Measurements from ENCODE around the gene ADAMTSL4.
"Not testable (repeated sequence)": the region's sequence is repeated elsewhere in the genome, so short reads cannot be mapped to it uniquely, and the experiment has no call there.

Gene ADAMTSL4

DNA sequence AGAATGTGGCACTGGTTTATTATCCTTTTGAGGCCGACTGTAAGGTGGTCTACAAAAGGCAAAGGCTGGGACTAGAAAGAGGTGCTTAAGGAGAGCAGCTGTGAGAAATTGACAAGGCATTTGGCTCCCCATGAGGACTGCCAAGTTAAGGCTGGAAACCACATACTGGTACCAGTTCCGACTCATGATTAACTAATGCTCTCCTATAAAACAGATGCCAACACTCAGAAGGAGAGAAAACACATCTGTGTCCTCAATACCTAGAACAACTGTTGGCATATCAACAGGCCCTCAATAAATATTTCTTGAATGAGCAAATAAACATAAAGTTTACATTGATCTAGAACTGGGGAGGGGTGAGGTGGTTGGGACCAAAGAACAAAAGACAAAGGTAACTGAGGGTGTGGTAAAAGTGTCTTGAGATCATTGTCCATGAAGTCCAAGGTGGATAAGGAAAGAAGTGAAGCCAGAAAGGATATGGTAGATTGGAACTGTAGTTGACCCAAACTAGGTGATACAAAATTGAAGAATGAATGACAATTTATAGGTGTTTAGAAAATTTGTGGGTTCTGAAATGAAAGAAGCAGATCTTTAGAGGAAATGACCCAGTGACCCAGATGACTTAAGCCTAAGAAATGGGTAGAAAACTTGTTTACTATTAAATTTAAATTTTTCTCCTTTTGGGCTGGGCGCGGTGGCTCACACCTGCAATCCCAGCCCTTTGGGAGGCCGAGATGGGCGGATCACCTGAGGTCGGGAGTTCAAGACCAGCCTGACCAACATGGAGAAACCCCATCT lies 47.1 kb downstream of the ADAMTSL4 start:
- WGBS (ENCODE audit: extremely low coverage, insufficient coverage, low lambda C conversion rate): no CpG with 5 or more reads among the region's 7 CpGs
- Histone ChIP-seq H2BK120ac (ENCODE audit: low read depth, low read length) (no peak overlapping the region), H3K27me3 (ENCODE audit: insufficient read depth, low read length, poor library complexity) (no peaks in the 10 kb centered on the region), H2BK5ac (ENCODE audit: low read length) (no peak overlapping the region), H3K23ac (ENCODE audit: low read length) (no peak overlapping the region), H3K4me3 (ENCODE audit: low read length) (no peak overlapping the region), H3K18ac (ENCODE audit: low read length) (no peak overlapping the region), H4K8ac (ENCODE audit: low read depth, low read length) (no peak overlapping the region), H3K4me1 (ENCODE audit: control insufficient read depth, low read depth, low read length) (no peaks in the 10 kb centered on the region), H3K9ac (ENCODE audit: low read length) (no peak overlapping the region), H2BK15ac (replicated peaks; ENCODE audit: low read depth) (no peak overlapping the region), H3K79me1 (ENCODE audit: low read length) (no peaks in the 10 kb centered on the region), H2AK5ac (ENCODE audit: low read length) (no peak overlapping the region), H3K36me3 (ENCODE audit: control insufficient read depth, insufficient read depth, low read length) (no peaks in the 10 kb centered on the region), H3K4ac (ENCODE audit: low read depth, low read length) (no peak overlapping the region), H3K27ac (ENCODE audit: low read depth, low read length) (no peak overlapping the region), H3K4me2 (ENCODE audit: low read length) (no peak overlapping the region), H3K79me2 (ENCODE audit: control insufficient read depth, insufficient read depth, low read length) (no peaks in the 10 kb centered on the region), H4K5ac (ENCODE audit: low read length) (no peak overlapping the region), H3K56ac (ENCODE audit: low read length) (no peak overlapping the region)
- DNase-seq: no peak

DNA sequence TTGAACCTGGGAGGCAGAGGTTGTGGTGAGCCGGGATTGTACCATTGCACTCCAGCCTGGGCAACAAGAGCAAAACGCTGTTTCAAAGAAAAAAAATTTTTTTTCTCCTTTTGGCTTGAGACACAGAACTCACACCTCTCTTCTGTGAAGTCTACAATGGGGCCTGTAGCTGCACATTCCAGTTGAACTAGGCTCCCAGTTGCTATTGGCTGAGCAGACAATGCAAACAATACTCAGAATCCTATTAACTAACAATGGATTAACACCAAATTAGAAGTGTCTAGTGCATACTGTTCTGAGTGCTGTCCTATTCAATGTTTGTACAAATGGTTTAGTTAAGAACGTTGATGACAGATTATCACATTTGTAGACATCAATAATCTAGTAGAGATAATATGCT lies 47.8 kb downstream of the ADAMTSL4 start:
- H2BK15ac ChIP-seq (replicated peaks; ENCODE audit: low read depth): no peak overlapping the region
- no peak overlapping the region for H2AK5ac ChIP-seq (ENCODE audit: low read length)
- no peaks in the 10 kb centered on the region for H3K79me1 ChIP-seq (ENCODE audit: low read length)
- H3K79me2 ChIP-seq (ENCODE audit: control insufficient read depth, insufficient read depth, low read length): no peaks in the 10 kb centered on the region
- no peak overlapping the region for H3K23ac ChIP-seq (ENCODE audit: low read length)
- no peak overlapping the region for H4K5ac ChIP-seq (ENCODE audit: low read length)
- no peak overlapping the region for H3K9ac ChIP-seq (ENCODE audit: low read length)
- H4K8ac ChIP-seq (ENCODE audit: low read depth, low read length): no peak overlapping the region
- DNase-seq: peak; percentile 25
- H3K27ac ChIP-seq (ENCODE audit: low read depth, low read length): no peak overlapping the region
- H3K36me3 ChIP-seq (ENCODE audit: control insufficient read depth, insufficient read depth, low read length): no peaks in the 10 kb centered on the region
- H2BK120ac ChIP-seq (ENCODE audit: low read depth, low read length): no peak overlapping the region
- H3K4me3 ChIP-seq (ENCODE audit: low read length): no peak overlapping the region
- H3K4ac ChIP-seq (ENCODE audit: low read depth, low read length): no peak overlapping the region
- no peaks in the 10 kb centered on the region for H3K27me3 ChIP-seq (ENCODE audit: insufficient read depth, low read length, poor library complexity)
- H3K4me1 ChIP-seq (ENCODE audit: control insufficient read depth, low read depth, low read length): no peaks in the 10 kb centered on the region
- H2BK5ac ChIP-seq (ENCODE audit: low read length): no peak overlapping the region
- H3K18ac ChIP-seq (ENCODE audit: low read length): no peak overlapping the region
- H3K4me2 ChIP-seq (ENCODE audit: low read length): no peak overlapping the region
- H3K56ac ChIP-seq (ENCODE audit: low read length): no peak overlapping the region
- WGBS (ENCODE audit: extremely low coverage, insufficient coverage, low lambda C conversion rate): no CpG with 5 or more reads among the region's 3 CpGs

DNA sequence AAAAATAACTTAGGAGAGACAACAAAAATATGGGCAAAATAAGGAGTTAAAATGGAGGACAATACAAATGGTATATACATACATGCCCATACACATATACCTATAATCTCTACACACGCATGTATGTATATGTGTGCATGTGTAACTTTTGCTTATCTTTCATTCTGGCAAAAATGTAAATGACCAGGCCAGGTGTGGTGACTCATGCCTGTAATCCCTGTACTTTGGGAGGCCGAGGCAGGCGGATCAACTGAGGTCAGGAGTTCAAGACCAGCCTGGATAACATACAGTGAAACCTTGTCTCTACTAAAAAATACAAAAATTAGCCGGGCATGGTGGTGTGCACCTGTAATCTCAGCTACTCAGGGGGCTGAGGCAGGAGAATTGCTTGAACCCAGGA lies 49.1 kb downstream of the ADAMTSL4 start:
- not testable (repeated sequence) for H3K79me1 ChIP-seq (ENCODE audit: low read length); H3K27me3 ChIP-seq (ENCODE audit: insufficient read depth, low read length, poor library complexity); H4K8ac ChIP-seq (ENCODE audit: low read depth, low read length); H3K4me2 ChIP-seq (ENCODE audit: low read length); H3K18ac ChIP-seq (ENCODE audit: low read length); H3K56ac ChIP-seq (ENCODE audit: low read length); H3K4ac ChIP-seq (ENCODE audit: low read depth, low read length); DNase-seq; H3K9ac ChIP-seq (ENCODE audit: low read length); H3K27ac ChIP-seq (ENCODE audit: low read depth, low read length); H3K79me2 ChIP-seq (ENCODE audit: control insufficient read depth, insufficient read depth, low read length); H2BK120ac ChIP-seq (ENCODE audit: low read depth, low read length); H3K36me3 ChIP-seq (ENCODE audit: control insufficient read depth, insufficient read depth, low read length); H2BK5ac ChIP-seq (ENCODE audit: low read length); H3K23ac ChIP-seq (ENCODE audit: low read length); H3K4me3 ChIP-seq (ENCODE audit: low read length); H3K4me1 ChIP-seq (ENCODE audit: control insufficient read depth, low read depth, low read length); H2AK5ac ChIP-seq (ENCODE audit: low read length); H2BK15ac ChIP-seq (replicated peaks; ENCODE audit: low read depth); H4K5ac ChIP-seq (ENCODE audit: low read length)
- no CpG with 5 or more reads among the region's 4 CpGs for WGBS (ENCODE audit: extremely low coverage, insufficient coverage, low lambda C conversion rate)

DNA sequence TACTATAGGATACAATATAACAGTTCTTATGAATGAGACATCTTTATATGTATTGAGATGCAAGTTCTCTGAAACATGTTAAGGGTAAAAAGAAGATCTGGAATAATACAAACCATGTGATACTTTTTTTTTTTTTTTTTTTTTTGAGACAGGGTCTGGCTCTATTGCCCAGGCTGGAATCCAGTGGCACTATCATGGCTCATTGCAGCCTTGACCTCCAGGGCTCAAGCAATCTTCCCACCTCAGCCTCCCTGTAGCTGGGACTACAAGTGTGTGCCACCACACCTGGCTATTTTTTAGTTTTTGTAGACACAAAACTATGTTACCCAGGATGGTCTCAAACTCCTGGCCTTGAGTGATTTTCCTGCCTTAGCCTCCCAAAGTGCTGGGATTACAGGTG lies 52.3 kb downstream of the ADAMTSL4 start:
- Histone ChIP-seq H2AK5ac (ENCODE audit: low read length) (no peak overlapping the region), H2BK120ac (ENCODE audit: low read depth, low read length) (no peak overlapping the region), H3K27ac (ENCODE audit: low read depth, low read length) (no peak overlapping the region), H3K4me3 (ENCODE audit: low read length) (no peak overlapping the region), H4K8ac (ENCODE audit: low read depth, low read length) (no peak overlapping the region), H3K9ac (ENCODE audit: low read length) (no peak overlapping the region), H2BK15ac (replicated peaks; ENCODE audit: low read depth) (no peak overlapping the region), H3K79me2 (ENCODE audit: control insufficient read depth, insufficient read depth, low read length) (no peaks in the 10 kb centered on the region), H3K56ac (ENCODE audit: low read length) (no peak overlapping the region), H3K4me2 (ENCODE audit: low read length) (no peak overlapping the region), H3K4me1 (ENCODE audit: control insufficient read depth, low read depth, low read length) (peaks cover 4% of the 10 kb centered on the region), H2BK5ac (ENCODE audit: low read length) (no peak overlapping the region), H4K5ac (ENCODE audit: low read length) (no peak overlapping the region), H3K36me3 (ENCODE audit: control insufficient read depth, insufficient read depth, low read length) (no peaks in the 10 kb centered on the region), H3K4ac (ENCODE audit: low read depth, low read length) (no peak overlapping the region), H3K23ac (ENCODE audit: low read length) (no peak overlapping the region), H3K79me1 (ENCODE audit: low read length) (peaks cover 2% of the 10 kb centered on the region), H3K18ac (ENCODE audit: low read length) (no peak overlapping the region), H3K27me3 (ENCODE audit: insufficient read depth, low read length, poor library complexity) (no peaks in the 10 kb centered on the region)
- DNase-seq: no peak

DNA sequence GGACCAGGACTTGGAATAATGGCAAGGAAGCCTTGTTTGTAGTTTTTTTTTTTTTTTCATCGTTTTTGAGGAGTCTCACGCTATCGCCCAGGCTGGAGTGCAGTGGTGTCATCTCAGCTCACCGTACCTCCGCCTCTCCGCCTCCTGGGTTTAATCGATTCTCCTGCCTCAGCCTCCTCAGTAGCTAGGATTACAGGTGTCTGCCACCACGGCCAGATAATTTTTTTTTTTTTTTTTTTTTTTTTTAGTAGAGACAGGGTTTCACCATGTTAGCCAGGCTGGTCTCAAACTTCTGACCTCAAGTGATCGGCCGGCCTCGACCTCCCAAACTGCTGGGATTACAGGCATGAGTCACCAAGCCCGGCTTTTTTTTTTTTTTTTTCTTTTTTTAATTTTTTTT lies 53.2 kb downstream of the ADAMTSL4 start:
- not testable (repeated sequence) for H3K9ac ChIP-seq (ENCODE audit: low read length); H3K4me1 ChIP-seq (ENCODE audit: control insufficient read depth, low read depth, low read length); H3K27me3 ChIP-seq (ENCODE audit: insufficient read depth, low read length, poor library complexity); H4K8ac ChIP-seq (ENCODE audit: low read depth, low read length); H3K4me3 ChIP-seq (ENCODE audit: low read length); H2BK15ac ChIP-seq (replicated peaks; ENCODE audit: low read depth); H2BK5ac ChIP-seq (ENCODE audit: low read length); H3K23ac ChIP-seq (ENCODE audit: low read length); H3K4ac ChIP-seq (ENCODE audit: low read depth, low read length); H3K27ac ChIP-seq (ENCODE audit: low read depth, low read length); H3K79me1 ChIP-seq (ENCODE audit: low read length); H3K56ac ChIP-seq (ENCODE audit: low read length); H2BK120ac ChIP-seq (ENCODE audit: low read depth, low read length); H3K4me2 ChIP-seq (ENCODE audit: low read length); DNase-seq; H4K5ac ChIP-seq (ENCODE audit: low read length); H2AK5ac ChIP-seq (ENCODE audit: low read length); H3K79me2 ChIP-seq (ENCODE audit: control insufficient read depth, insufficient read depth, low read length); H3K18ac ChIP-seq (ENCODE audit: low read length); H3K36me3 ChIP-seq (ENCODE audit: control insufficient read depth, insufficient read depth, low read length)
- no CpG with 5 or more reads among the region's 12 CpGs for WGBS (ENCODE audit: extremely low coverage, insufficient coverage, low lambda C conversion rate)

GRCh38 chr1:150603711-150604110 lies 54.5 kb downstream of the ADAMTSL4 start:
- no CpG with 5 or more reads among the region's 3 CpGs for WGBS (ENCODE audit: extremely low coverage, insufficient coverage, low lambda C conversion rate)
- Histone ChIP-seq H3K56ac (ENCODE audit: low read length) (peak overlapping the region; percentile 2), H3K27ac (ENCODE audit: low read depth, low read length) (no peak overlapping the region), H4K5ac (ENCODE audit: low read length) (no peak overlapping the region), H3K23ac (ENCODE audit: low read length) (no peak overlapping the region), H2BK15ac (replicated peaks; ENCODE audit: low read depth) (peak overlapping the region; percentile 76), H2BK5ac (ENCODE audit: low read length) (no peak overlapping the region), H3K4ac (ENCODE audit: low read depth, low read length) (peak overlapping the region; percentile 81), H3K79me2 (ENCODE audit: control insufficient read depth, insufficient read depth, low read length) (no peaks in the 10 kb centered on the region), H2BK120ac (ENCODE audit: low read depth, low read length) (no peak overlapping the region), H3K79me1 (ENCODE audit: low read length) (peaks cover 2% of the 10 kb centered on the region), H3K4me2 (ENCODE audit: low read length) (no peak overlapping the region), H3K4me1 (ENCODE audit: control insufficient read depth, low read depth, low read length) (peaks cover 4% of the 10 kb centered on the region), H4K8ac (ENCODE audit: low read depth, low read length) (no peak overlapping the region), H3K36me3 (ENCODE audit: control insufficient read depth, insufficient read depth, low read length) (no peaks in the 10 kb centered on the region), H3K4me3 (ENCODE audit: low read length) (no peak overlapping the region), H3K18ac (ENCODE audit: low read length) (no peak overlapping the region), H3K9ac (ENCODE audit: low read length) (no peak overlapping the region), H3K27me3 (ENCODE audit: insufficient read depth, low read length, poor library complexity) (no peaks in the 10 kb centered on the region), H2AK5ac (ENCODE audit: low read length) (no peak overlapping the region)
- no peak for DNase-seq
